GM18519 (cell line): Measurements from ENCODE around the gene CNNM4.
A peak's percentile ranks its signal among the peaks of the same experiment; 100 is the strongest.

Experiments
- ATAC-seq: cut with Tn5 transposase; IDR thresholded peaks from one replicate; pipeline ENCODE4 v1.9.1; 2021; ENCODE audit warnings: mild to moderate bottlenecking, moderate library complexity; ENCODE audit not compliant: unreplicated experiment, low FRiP score

Gene CNNM4

GRCh38 chr2:96848264-96848663 is 87.6 kb downstream of the CNNM4 start:
- no peak for ATAC-seq

GRCh38 chr2:96852667-96853066 is 92.0 kb downstream of the CNNM4 start:
- ATAC-seq: no peak

GRCh38 chr2:96853321-96853720 is 92.6 kb downstream of the CNNM4 start:
- no peak for ATAC-seq

GRCh38 chr2:96856776-96857666 is 96.3 kb downstream of the CNNM4 start:
- ATAC-seq: no peak

GRCh38 chr2:96857667-96858372 is 97.1 kb downstream of the CNNM4 start, which contains the start of gene ANKRD39:
Gene ANKRD39 (minus strand): TSS chr2:96858016. CDS start chr2:96857987, 29 bp downstream.
- ATAC-seq: peak; percentile 88

GRCh38 chr2:96859099-96859649 is 98.5 kb downstream of the CNNM4 start:
- no peak for ATAC-seq

GRCh38 chr2:96859681-96860064 is 99.0 kb downstream of the CNNM4 start:
- ATAC-seq: no peak

GRCh38 chr2:96860065-96861029 is 99.6 kb downstream of the CNNM4 start:
- no peak for ATAC-seq

GRCh38 chr2:96861074-96861473 is 100.4 kb downstream of the CNNM4 start:
- ATAC-seq: no peak
